Posterior vena cava (tissue), 2 donors: ENCODE data around the gene MBD4. TPM values are rescaled to one million over a fixed set of nuclear protein-coding genes. Genes with fewer than 3 reads are reported as not detected.
"Not testable (repeated sequence)": the region's sequence is repeated elsewhere in the genome, so short reads cannot be mapped to it uniquely, and the experiment has no call there.

ENCODE experiments used
- DNase-seq: peaks from one replicate; pipeline ENCODE4 v3.0.0-alpha.2; 2020; ENCODE audit warnings: low spot score
- intact Hi-C, 2 donors: fragments of 100-400 bp; cut with DNase I; formaldehyde crosslinking; loops; one replicate each; pipeline versions ENCODE4 v1.14.1 to v1.14.2; 2022 to 2023
- total RNA-seq, 2 donors: library from RNA; stranded (reverse); fragmentation: NEBNext Ultra II Directional; extraction: Animal tissue kit (Norgen Biotek cat#: 25700); gene quantifications; one replicate each; pipeline ENCODE4 v1.2.1, GENCODE V29; 2021
- donor health status: DM: yes; HTN: yes; CAD: no.
- donor health status: DM: yes; HTN: yes; CAD: no.

Gene MBD4
- total RNA-seq, 2 donors from 2014 or later = 23.1 to 24.9 TPM

DNA sequence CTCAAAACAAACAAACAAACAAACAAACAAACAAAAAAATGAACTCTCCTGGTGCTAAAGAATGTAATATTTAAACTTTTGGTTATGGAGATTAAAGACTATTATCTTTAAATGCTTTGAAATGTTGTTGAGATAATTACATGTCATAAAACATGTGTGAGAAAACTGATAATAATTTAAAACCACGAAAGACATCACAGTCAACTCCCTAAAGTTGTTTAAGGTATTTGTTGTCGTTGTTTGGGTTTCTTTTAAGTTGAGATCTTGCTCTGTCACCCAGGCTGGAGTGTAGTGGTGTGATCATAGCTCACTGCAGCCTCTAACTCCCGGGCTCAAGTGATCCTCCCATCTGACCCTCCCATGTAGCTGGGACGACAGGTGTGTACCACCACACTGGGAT, 23.3 kb downstream of the MBD4 start:
- DNase-seq = no peak
- intact Hi-C loops = no loop called here

DNA sequence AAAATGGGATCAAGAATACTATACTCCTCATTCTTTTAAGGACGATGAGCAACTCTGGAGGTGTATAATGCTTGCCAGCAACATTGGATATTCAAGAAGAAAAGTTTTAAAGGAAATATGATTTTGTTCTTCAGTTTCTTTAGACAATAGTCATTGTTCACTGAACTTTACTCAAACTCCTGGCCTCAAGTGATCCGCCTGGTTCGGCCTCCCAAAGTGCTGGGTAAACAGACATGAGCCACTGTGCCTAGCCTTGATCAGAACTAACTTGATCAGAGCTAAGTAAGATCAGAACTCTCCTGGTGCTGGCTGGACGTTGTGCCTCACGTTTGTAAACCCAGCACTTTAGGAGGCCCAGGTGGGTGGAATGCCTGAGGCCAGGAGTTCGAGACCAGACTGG, 23.9 kb downstream of the MBD4 start:
- no peak for DNase-seq
- intact Hi-C loops = no loop called here

DNA sequence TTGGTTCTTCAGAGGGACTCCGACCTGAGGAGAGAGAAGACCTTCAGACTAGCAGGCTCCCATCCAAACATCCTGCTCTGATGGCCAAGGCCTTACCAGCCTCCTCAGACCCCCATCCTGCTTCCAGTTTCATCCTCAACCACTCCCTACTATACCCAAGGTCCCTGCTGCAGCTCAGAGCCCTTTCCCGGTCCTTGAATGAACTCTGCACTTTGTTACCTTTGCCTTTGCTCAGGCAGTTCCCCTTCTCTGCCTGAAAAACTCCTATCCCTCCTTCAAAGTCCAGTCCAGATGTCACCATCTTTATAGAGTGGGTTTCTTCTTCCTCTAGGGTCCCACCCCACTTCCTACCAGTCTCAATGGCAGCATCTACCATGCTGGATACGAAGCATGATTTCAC, 24.4 kb downstream of the MBD4 start:
- DNase-seq = no peak
- intact Hi-C loops = no loop called here

DNA sequence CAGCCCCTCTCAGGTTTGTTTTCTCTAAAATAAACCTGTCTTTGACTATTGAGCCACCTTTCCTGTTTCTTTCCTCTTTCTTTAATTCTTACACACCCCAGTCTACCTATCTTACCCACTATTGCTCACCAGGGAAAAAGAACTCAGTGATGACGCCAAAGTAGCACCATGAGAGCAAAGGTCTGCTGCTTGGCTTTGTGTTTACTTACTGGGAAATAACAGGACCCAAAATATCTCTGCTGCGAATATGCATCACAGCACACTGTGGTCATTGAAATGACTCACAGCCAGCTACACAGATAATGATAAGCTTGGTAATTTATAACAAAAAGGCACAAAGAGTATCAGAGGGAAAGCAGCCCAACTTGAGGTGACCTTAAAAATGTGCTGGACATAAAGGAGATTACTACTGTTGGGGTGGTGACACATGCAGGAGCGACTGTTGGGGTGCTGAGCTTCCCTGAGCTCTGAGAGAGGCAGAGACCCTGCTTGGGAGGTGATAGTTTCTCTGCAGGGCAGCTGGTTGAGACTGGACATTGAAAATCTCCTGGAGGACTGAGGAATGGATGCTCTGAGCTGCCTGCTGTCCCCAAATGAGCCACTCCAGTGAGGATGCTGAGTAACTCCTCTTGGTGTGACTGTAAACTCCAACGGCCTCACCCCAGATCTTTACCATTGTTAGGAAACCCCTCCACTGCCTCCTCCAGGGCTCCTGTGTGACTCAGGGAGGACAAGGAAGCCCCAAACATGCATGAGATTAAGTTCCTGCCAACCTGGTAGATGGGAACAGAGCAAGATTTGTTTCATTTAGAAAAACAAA, 25.9 kb downstream of the MBD4 start:
- intact Hi-C loops = no loop called here
- no peak for DNase-seq

DNA sequence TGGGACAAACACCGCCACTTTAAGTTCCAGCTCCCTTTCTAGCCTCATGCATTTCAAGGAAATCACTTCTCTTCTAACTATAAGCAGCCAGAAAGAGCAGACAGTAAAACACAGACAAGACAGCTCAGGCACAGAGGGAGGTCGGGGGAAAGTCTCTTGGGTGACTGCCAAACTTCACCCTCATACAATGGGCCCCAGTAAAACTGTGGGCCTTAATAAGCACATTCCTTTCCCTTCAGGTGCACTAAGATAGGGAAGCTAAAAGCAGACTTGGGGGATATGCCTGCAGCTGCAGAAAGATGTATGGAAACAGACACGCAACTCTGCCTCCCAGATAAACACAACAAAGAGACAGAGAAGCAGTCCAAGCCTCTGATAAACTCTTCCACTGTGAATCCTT, 26.5 kb downstream of the MBD4 start:
- intact Hi-C loops, DNase-seq: not testable (repeated sequence)

DNA sequence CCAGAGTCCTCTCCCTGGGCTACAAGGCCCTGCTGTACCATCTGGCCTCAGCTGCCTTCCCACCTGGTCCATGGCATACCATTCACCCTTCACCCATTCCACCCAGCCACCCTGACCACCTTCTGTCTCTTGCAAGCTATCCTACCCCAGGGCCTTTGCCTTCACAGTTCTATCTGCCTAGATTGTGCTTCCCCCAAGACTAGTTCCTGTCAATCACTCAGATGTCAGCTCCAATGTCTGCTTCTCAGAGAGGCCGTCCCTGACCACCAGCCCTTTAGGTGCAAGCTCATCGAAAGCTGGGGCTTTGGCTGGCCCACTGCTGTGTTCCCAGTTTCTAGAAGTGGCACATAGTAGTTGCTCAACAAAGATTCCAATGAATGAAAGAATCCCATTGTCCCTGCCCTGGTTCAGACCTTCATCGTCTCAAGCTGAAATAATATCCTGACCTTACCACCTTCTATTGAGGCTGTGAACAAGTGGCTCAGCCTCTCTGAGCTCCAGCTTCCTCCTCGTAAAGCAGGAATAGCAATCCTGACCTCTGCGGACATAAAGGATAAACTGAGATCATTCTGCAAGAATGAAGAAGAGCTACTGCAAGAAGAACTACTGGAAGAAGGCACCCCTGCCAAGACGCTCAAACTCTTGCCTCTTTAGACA, 27.1 kb downstream of the MBD4 start:
- intact Hi-C loops = no loop called here
- DNase-seq = no peak

DNA sequence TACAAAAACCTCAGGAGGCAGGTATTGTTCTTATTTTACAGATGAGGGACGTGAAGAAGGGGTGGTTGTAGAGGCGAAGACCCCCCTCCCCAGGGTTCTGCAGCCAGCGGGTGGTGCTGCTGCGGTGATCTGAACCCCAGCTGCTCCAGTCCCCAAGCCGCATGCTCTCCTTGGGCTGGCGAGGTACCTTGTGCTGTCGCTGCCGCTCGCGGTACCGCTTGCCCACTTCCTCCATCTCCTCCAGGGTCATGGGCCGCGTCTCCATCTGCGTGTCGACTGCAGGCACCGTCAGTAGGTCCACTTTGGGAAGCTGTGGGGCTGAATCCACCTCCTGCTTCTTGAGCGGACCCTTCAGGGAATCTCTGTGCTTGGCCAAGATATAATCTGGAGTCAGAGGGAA, 28.8 kb downstream of the MBD4 start:
- intact Hi-C loops = no loop called here
- no peak for DNase-seq

DNA sequence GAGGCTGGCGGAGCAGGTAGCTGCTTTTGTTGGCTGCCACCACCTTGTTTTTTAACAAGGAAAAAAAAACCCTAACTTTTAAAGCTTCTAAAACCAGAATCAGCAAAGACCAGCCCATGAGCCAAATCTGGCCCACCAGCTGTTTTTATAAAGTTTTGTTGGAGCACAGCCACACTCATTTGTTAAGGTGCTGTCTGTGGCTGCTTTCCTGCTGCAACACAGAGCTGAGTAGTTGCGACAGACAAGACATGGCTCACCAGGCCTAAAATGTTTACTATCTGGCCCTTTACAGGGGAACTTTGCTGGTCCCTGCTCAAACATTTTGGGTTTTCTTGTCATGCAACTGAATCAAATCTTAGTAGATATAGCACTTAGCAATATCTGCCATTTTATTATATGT, 30.2 kb downstream of the MBD4 start:
- intact Hi-C loops = no loop called here
- DNase-seq = no peak

DNA sequence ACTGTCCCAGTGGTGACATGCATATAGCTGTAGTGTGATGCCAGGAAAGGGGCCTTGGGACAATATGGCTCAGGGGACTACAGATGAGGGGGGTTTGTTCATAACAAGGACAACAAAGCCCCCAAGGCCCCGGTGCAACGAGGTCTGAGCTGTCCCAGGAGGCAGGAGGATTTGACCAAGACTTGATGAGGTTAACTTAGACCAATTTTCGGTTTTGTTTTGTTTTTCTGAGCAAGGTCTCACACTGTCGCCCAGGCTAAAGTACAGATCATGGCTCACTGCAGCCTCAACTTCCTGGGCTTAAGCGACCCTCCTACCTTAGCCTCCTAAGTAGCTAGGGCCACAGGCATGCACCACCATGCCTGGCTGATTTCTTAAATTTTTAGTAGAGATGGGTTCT, 35.1 kb downstream of the MBD4 start:
- DNase-seq = no peak
- intact Hi-C loops = no loop called here

DNA sequence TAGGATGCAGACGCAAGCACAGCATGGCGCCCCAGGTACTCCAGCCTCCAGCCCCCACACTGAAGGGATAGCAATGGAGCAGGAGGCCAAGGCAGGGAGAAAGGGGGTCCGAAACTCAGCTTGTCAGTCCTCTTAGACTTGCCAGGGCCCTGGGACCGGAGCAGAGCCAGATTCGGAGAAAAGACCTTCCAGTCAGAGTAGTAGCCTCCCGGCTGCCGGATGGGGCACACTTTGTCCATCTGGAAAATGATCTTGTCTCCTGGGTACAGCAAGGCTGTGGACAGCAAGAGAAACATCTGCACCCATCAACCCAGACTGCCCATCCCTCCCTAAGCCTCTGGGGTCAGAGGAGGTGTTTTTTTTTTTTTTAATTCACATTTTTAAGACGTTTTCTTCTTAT, 35.6 kb downstream of the MBD4 start:
- no peak for DNase-seq

DNA sequence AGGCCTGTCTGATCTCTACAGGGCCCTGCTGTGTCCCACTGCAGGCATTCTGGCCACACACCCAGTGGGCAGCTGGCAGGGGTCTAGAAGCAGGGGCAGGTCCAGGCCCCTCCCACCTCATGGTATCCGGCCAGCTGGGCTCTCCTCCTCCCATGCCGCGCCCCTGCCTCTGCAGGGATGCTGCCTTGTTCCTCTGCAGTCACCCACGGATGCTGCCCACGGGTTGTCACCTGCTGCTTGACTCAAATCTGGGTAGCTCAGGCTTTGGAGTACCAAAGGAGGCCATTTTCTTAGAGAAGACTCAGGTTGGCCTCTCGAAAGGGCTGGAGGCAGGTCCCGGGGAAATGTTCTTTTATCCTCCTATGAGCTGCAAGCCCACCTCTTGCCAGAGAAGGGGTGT, 36.3 kb downstream of the MBD4 start:
- intact Hi-C loops = no loop called here

More for the DNA sequence above, 35.6 kb downstream of the MBD4 start:
- intact Hi-C loops = no loop called here

DNA sequence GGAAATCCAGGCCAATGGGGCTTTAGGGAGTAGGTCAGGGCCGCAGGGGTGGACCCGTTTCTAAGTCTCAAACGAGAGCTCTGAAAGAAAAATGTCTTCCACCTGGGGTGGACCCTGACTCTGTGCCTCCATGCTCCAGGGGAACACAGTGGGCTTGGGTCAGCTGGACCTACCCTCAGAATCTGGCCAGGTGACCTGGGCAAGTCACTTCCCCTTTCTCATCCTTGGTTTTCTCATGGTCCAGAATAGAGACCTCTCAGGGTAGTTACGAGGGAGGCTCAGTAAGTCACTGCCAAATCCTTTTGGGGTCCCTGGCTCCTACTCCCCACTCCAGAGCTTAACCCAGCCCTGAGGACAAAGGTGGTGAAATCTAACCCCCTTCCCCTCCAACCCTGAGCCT, 37.1 kb downstream of the MBD4 start:
- intact Hi-C loops = no loop called here
- DNase-seq = no peak

More for the DNA sequence above, 36.3 kb downstream of the MBD4 start:
- no peak for DNase-seq

DNA sequence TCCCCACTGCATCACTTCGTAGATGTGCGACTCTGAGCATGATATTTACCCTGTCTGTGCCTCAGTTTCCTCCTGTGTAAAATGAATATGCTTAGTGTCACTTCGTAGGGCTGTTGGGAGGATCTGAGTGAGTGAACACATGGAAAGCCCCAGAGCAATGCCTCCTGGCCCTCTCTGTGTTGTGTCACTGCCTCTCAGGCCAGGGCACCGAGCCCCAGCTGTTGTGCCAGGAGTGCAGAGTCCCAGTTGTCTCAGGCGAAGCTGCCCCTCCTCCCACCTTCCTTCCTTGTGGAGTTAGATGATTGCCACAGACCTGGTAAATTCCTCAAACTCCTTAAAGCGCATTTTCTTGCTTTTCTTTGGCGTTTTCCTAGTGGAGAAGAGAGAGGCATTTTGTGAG, 37.5 kb downstream of the MBD4 start:
- intact Hi-C loops = no loop called here

DNA sequence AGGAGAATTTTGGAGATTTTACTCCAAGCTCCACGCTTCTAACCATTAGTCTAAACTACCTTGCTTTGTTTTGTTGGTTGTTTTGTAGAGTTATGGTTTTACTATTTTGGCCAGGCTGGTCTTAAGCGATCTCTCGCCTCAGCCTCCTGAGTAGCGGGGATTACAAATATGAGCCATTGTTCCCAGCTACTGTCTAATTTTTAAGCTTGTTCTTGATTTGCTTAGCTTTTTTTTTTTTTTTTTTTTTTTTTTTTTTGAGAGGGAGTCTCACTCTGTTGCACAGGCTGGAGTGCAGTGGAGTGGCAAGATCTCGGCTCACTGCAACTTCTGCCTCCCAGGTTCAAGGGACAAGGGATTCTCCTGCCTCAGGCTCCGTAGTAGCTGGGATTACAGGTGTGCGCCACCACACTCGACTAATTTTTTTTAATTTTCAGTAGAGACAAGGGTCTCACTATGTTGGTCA, 39.8 kb downstream of the MBD4 start:
- intact Hi-C loops = no loop called here
- no peak for DNase-seq

More for the DNA sequence above, 37.5 kb downstream of the MBD4 start:
- no peak for DNase-seq

DNA sequence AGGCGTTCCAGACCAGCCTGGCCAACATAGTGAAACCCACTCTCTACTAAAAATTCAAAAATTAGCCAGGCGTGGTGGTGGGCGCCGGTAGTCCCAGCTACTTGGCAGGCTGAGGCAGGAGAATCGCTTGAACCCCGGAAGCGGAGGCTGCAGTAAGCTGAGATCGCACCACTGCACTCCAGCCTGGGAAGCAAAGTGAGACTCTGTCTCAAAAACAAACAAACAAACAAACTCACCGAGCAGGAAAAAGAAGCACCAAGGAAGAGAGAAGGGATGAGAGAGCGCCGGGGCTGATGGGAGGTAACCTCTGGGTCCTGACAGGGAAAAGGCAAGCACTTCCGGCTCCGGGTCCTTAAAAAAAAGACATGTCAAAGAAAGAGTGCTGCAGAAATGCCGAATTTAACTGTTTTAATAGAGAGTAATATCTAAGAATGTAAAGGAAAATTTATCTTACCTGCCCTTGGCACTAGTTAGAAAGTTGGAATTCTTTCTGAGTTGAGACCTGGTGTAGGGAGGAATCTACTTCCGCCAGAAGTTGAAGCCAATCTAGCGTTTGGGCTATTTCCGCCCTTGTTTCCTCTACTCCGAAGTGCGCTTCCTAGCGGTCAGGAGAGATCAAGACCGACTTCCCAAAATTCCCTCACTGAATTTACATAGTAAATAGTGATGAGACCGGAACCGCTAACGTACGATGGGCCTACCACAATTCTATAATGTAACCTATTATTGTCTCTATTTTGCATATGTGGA, 40.4 kb downstream of the MBD4 start:
- intact Hi-C loops = no loop called here
- peak; percentile 89 for DNase-seq

DNA sequence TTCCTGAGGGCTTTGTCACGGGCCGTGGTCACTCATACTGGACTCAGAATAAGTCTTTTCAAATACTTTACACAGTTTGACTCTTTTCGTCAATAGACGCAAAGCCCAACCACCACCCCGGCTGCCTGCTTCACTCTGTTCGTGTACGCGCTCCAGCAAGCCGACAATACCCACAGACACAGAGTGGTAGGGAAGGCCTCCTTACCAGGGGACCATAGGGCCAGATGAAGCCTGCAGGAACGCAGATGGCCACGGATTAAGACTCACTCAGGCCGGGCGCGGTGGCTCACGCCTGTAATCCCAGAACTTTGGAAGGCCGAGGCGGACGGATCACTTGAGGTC, 41.0 kb downstream of the MBD4 start:
- DNase-seq = peak; percentile 80
- intact Hi-C loops = no loop called here

DNA sequence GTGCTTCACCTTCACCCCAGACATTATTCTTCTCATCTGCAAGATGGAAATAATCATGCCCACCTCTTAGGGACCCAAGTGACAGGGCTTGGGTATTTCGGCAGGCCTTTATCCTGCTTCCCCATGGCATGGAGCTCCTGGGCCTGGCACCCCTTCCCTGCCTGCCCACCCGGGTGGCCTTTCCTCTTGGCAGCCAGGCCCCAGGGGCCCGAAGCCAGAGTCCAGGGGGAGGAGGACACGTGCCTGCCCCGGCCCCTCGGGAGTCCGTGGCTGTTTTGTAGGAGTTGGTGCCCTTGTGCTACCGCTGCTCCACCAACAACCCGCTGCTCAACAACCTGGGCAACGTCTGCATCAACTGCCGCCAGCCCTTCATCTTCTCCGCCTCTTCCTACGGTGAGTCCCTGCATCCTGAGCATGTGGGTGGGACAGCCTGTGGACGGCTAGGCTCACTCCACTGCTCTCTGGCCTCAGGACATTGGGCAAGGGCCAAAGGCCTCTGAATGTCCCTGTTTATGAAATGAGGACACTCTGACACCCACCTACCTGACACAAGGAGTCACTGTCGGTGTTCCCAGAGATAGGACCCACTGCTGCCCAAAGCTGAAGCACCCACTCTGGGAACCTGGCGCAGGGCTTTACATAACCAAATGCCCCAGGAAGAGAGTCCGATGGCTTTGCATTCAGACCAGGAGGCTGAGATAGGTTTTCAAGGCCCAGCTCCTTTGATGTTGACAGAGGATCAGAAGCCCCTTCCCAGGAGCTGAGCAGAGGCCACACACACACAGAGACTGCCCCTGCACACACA, 45.8 kb downstream of the MBD4 start:
- DNase-seq, intact Hi-C loops: not testable (repeated sequence)

DNA sequence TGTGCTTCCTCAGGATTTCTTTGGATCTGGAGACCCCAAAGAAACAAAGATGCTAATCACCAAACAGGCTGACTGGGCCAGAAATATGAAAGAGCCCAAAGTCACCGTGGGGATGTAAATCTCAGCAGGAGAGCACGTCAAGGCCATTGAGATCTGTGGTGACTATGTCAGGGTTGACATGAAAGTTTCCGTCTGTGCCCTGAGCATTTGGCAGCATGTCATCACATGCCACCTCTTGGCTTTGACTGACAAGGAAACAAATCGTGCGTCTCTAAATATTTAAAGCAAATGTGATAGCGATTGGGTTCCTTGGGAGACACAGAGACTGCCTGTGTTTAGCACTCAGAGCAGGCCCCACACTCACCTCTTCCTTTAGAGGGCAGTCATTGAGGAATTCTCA, 46.5 kb downstream of the MBD4 start:
- intact Hi-C loops = no loop called here
- DNase-seq = no peak

DNA sequence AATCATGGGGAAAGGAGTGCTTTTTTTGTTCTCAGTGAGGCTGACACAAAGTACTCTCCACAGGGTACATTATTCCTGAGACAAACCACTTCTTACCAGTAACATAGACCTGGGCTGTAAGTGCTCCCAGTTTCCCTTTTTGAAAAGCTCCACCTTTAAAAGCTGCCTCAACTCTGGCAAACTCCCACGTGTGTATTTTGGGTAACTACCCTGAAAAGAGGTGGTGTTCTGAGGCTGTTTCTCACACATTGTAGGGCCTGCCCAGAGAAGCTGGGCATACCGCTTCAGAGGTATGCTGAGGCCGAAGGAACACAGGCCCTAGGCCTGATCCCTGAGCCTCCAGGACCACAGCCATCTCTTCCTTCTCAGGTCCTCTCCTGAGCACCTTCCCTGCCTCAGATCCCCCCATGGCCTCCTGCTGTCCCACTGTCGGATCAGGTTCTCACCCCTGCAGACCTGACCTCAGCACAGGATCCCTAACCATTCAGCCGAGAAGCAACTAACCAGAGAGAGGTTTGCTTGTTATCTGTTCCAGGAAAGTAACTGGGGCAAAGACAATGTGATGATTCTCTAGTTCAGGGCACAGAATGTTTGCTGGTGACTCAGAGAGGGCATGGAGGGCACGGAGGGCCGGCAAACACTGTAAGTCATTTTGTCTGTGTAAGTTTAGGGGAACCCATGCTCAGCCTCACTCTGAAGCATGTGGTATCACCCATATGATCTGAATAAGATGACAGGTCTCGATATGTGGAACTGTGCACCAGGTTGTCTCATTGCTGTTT, 47.5 kb downstream of the MBD4 start:
- intact Hi-C loops, DNase-seq: not testable (repeated sequence)
